Vagina (tissue), 2 donors: Measurements from ENCODE around the gene CLPSL2. TPM values are rescaled to one million over a fixed set of nuclear protein-coding genes. Genes with fewer than 3 reads are reported as not detected.

Experiments
- DNase-seq, 2 donors: peaks; one replicate each; pipeline ENCODE4 v3.0.0-alpha.2; 2017; ENCODE audit errors: extremely low spot score in 2 of 2
- H3K27ac ChIP-seq: fragments of 200-600 bp; sonication (generic); one replicate; pipeline ENCODE4 v1.5.1; 2019
- H3K27me3 ChIP-seq: fragments of 200-600 bp; sonication (generic); one replicate; pipeline ENCODE4 v1.5.1; 2019
- H3K36me3 ChIP-seq, 2 donors: fragments of 200-600 bp; sonication (generic); one replicate each; pipeline ENCODE4 v1.5.1; 2017 to 2019
- H3K4me1 ChIP-seq: fragments of 200-600 bp; sonication (generic); one replicate; pipeline ENCODE4 v1.5.1; 2019
- H3K4me3 ChIP-seq, 2 donors: fragments of 200-600 bp; sonication (generic); 1 replicate in 1 of 2; 2 replicates in 1 of 2; pipeline ENCODE4 v1.5.1; 2016 to 2019
- H3K9me3 ChIP-seq: fragments of 200-600 bp; sonication (generic); one replicate; pipeline ENCODE4 v1.5.1; 2019
- POLR2A ChIP-seq, 2 donors: fragments of 450-650 bp; IDR thresholded peaks; one replicate each; pipeline ENCODE4 v1.6.1; 2017; ENCODE audit warnings: antibody characterized with exemption in 2 of 2, mild to moderate bottlenecking in 2 of 2, moderate library complexity in 2 of 2
- POLR2AphosphoS5 ChIP-seq, 2 donors: sonication (generic); formaldehyde crosslinking; IDR thresholded peaks; one replicate each; pipeline ENCODE4 v1.9.0; 2017; ENCODE audit warnings: antibody characterized with exemption in 2 of 2, mild to moderate bottlenecking in 2 of 2, low read depth in 1 of 2; ENCODE audit not compliant: insufficient read depth in 1 of 2
- intact Hi-C: fragments of 100-400 bp; cut with DNase I; formaldehyde crosslinking; loops from one replicate; pipeline ENCODE4 v1.15.1; 2023
- total RNA-seq: library from RNA; depleted of rRNA; stranded (reverse); fragments of >200 nt; gene quantifications from one replicate; pipeline ENCODE4 v1.2.3, GENCODE V29; 2016
- TF ChIP-seq, protein P1 (sequence below), 3 experiments: fragments of 450-650 bp in 2 of 3; fragments of 200-600 bp in 1 of 3; sonication (generic) in 1 of 3; IDR thresholded peaks; one replicate each; pipeline ENCODE4 v1.5.1; 2017 to 2019; ENCODE audit warnings: antibody characterized with exemption in 3 of 3, mild to moderate bottlenecking in 2 of 3, moderate library complexity in 2 of 3

Gene CLPSL2
- total RNA-seq, 1 donor from 2014 or later: not detected

DNA sequence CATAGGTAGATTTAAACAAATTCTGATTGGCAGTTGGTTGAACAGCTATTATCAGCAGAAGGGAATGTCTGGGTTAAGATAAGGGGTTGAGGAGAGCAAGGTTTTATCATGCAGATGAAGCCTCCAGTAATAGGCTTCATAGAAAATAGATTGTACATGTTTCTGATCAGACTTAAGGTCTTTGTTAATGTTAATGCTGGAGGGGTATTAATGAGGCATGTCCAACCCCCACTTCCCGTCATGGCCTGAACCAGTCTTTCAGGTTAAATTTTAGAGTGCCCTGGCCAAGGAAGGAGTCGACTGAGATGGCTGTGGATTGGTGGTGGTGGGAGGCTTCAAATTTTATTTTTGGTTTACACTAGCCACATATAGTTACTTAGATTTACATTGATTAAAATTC is 7.8 kb downstream of the CLPSL2 start:
- TF ChIP-seq POLR2AphosphoS5 (IDR thresholded peaks at IDR 0.05; ENCODE audit: insufficient read depth in 1 of 2, low read depth in 1 of 2): no peak
- Histone ChIP-seq H3K4me1 (no peaks in the 10 kb centered on the region), H3K4me3 (no peak overlapping the region), H3K27me3 (no peaks in the 10 kb centered on the region), H3K27ac (no peak overlapping the region), H3K36me3 (no peaks in the 10 kb centered on the region), H3K9me3 (no peaks in the 10 kb centered on the region)
- intact Hi-C loops: no loop called here
- DNase-seq: no peak

DNA sequence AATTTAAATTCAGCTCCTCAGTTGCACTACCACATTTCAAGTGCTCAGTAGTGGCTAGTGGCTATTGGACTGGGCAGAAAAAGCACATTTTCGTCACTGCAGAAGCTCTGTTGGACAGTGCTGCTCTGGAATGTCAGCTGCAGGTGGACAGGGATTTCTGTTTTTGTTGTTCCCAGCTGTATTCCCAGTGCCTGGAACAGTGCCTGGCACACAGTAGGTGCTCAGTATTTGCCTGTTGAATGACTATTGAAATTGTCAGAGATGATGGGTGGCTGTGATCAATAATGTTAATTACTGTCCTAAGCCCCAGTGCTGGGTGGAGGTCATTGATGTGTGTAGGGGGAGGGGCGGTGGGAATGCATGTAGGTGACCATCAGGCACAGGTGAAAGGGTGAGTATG is 9.9 kb downstream of the CLPSL2 start:
- Histone ChIP-seq H3K4me3 (no peak overlapping the region), H3K9me3 (no peaks in the 10 kb centered on the region), H3K36me3 (no peaks in the 10 kb centered on the region), H3K27ac (no peak overlapping the region), H3K27me3 (no peaks in the 10 kb centered on the region), H3K4me1 (no peaks in the 10 kb centered on the region)
- intact Hi-C loops: no loop called here
- TF ChIP-seq POLR2A (IDR thresholded peaks at IDR 0.05): no peak
- TF ChIP-seq POLR2AphosphoS5 (IDR thresholded peaks at IDR 0.05; ENCODE audit: insufficient read depth in 1 of 2, low read depth in 1 of 2): no peak
- TF ChIP-seq, protein P1, sequence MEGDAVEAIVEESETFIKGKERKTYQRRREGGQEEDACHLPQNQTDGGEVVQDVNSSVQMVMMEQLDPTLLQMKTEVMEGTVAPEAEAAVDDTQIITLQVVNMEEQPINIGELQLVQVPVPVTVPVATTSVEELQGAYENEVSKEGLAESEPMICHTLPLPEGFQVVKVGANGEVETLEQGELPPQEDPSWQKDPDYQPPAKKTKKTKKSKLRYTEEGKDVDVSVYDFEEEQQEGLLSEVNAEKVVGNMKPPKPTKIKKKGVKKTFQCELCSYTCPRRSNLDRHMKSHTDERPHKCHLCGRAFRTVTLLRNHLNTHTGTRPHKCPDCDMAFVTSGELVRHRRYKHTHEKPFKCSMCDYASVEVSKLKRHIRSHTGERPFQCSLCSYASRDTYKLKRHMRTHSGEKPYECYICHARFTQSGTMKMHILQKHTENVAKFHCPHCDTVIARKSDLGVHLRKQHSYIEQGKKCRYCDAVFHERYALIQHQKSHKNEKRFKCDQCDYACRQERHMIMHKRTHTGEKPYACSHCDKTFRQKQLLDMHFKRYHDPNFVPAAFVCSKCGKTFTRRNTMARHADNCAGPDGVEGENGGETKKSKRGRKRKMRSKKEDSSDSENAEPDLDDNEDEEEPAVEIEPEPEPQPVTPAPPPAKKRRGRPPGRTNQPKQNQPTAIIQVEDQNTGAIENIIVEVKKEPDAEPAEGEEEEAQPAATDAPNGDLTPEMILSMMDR (IDR thresholded peaks at IDR 0.05): no peak
- DNase-seq: no peak

DNA sequence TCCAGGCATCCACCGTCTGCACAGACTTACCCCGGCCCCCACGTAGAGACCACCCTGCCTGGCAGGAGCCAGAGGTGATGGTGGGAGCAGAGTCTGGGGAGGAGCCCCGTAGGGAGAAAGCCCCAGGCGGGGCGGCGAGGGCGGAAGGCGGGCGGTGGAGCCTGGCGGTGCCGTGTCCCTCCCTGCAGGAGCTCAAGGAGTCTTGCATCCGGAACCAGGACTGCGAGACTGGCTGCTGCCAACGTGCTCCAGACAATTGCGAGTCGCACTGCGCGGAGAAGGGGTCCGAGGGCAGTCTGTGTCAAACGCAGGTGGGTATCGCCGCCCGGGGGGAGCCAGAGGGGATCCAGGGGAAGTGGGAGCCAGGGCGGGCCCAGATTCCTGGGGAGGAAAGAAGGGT is 10.4 kb downstream of the CLPSL2 start:
- no peaks in the 10 kb centered on the region for H3K27me3 ChIP-seq
- no peaks in the 10 kb centered on the region for H3K36me3 ChIP-seq
- H3K4me1 ChIP-seq: no peaks in the 10 kb centered on the region
- no peaks in the 10 kb centered on the region for H3K9me3 ChIP-seq
- no peak for TF ChIP-seq POLR2A (IDR thresholded peaks at IDR 0.05)
- no peak for TF ChIP-seq POLR2AphosphoS5 (IDR thresholded peaks at IDR 0.05; ENCODE audit: insufficient read depth in 1 of 2, low read depth in 1 of 2)
- TF ChIP-seq, protein P1 (IDR thresholded peaks at IDR 0.05): no peak
- intact Hi-C loops: loop anchor here (1.0 kb wide), 1 partner anchor 11 kb away; no protein-coding TSS in a partner anchor
- H3K27ac ChIP-seq: no peak overlapping the region
- no peak for DNase-seq
- no peak overlapping the region for H3K4me3 ChIP-seq

DNA sequence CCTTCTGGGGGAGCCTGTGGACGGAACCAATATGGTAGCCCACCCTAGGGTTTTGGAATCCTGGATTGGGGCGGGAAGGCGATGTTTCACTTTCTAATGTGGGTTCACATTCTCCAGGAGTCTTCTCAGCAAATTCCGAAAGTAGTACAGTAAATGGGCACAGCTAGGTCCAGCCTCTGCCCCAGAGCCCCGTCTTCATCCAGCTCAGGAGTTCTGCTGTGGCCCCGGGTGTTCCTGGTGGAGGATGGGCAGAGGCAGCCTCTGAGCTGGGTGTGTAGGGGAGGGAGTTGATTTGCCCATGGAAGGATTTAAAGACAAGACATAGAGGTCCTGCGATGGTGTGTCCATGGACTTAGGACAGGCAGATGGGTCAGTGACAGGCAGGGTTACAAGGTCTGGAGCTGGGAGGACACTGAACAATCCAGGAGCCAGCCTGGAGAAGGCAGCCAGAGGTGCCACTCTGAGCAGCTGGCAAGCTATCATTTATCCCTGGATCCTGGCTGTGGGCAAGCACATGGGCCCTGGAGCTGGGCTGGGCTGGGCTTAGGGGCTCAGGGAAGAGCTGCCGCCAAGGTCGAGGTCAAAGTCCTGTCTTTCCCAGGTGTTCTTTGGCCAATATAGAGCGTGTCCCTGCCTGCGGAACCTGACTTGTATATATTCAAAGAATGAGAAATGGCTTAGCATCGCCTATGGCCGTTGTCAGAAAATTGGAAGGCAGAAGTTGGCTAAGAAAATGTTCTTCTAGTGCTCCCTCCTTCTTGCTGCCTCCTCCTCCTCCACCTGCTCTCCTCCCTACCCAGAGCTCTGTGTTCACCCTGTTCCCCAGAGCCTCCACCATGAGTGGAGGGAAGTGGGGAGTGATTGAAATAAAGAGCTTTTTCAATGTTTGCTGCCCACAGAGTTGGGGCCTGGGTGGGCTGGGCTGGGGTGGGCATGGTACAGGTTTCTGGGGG is 11.1 kb downstream of the CLPSL2 start:
- H3K4me3 ChIP-seq: no peak overlapping the region
- H3K27ac ChIP-seq: no peak overlapping the region
- H3K4me1 ChIP-seq: no peaks in the 10 kb centered on the region
- H3K36me3 ChIP-seq: no peaks in the 10 kb centered on the region
- no peak for DNase-seq
- intact Hi-C loops: loop anchor here (1.0 kb wide), 1 partner anchor 11 kb away; no protein-coding TSS in a partner anchor
- TF ChIP-seq, protein P1 (IDR thresholded peaks at IDR 0.05): no peak
- TF ChIP-seq POLR2A (IDR thresholded peaks at IDR 0.05): no peak
- no peak for TF ChIP-seq POLR2AphosphoS5 (IDR thresholded peaks at IDR 0.05; ENCODE audit: insufficient read depth in 1 of 2, low read depth in 1 of 2)
- no peaks in the 10 kb centered on the region for H3K9me3 ChIP-seq
- no peaks in the 10 kb centered on the region for H3K27me3 ChIP-seq

DNA sequence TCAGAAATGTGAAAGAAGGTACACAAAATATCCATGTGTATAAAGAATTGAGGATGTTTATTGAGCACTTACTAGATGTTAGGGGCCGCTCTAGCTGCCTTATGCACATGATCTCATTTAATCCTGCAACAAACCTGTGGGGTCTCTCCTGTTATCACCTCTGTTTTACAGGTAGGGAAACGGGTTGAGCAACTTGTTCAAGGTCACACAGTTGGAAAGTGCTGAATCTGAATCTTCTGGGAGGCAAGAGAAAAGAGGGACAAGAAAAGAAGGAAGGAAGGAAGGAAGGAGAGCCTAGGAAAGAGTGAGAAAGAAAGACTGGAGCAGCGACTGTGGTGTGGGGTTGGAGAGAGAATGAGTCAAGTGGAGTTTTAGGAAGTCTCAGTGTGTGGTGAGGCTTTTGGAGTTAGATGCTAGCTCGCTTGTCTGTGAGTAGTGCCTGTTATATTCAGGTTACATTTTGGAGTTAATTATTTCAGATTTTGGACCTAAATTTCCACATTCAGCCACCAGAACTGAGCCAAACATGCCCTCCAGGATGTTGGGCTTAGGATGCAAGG is 12.1 kb downstream of the CLPSL2 start:
- Histone ChIP-seq H3K36me3 (no peaks in the 10 kb centered on the region), H3K4me3 (no peak overlapping the region), H3K27me3 (no peaks in the 10 kb centered on the region), H3K27ac (no peak overlapping the region), H3K9me3 (no peaks in the 10 kb centered on the region), H3K4me1 (no peaks in the 10 kb centered on the region)
- TF ChIP-seq POLR2A (IDR thresholded peaks at IDR 0.05): no peak
- intact Hi-C loops: no loop called here
- no peak for DNase-seq

DNA sequence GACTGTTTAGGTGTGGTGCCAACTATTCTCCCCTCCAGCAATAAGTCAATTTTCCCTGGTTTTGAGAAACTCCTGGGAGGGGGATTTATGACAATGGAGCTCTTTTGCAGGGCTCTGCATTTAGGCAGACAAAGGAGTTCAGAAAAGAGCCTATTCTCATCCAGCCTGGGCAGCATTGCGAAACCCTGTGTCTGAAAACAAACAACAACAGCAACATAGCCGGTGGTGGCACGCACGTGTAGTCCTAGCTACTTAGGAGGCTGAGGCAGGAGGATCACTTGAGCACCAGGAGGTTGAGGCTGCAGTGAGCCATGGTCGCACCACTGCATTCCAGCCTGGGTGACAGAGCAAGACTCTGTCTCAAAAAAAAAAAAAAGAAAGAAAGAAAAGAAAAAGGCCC is 14.3 kb downstream of the CLPSL2 start:
- intact Hi-C loops: no loop called here
- H3K27me3 ChIP-seq: no peaks in the 10 kb centered on the region
- DNase-seq: no peak
- no peaks in the 10 kb centered on the region for H3K36me3 ChIP-seq
- no peaks in the 10 kb centered on the region for H3K4me1 ChIP-seq
- H3K9me3 ChIP-seq: no peaks in the 10 kb centered on the region
- no peak overlapping the region for H3K4me3 ChIP-seq
- TF ChIP-seq POLR2A (IDR thresholded peaks at IDR 0.05): no peak
- TF ChIP-seq, protein P1 (IDR thresholded peaks at IDR 0.05): no peak
- no peak for TF ChIP-seq POLR2AphosphoS5 (IDR thresholded peaks at IDR 0.05; ENCODE audit: insufficient read depth in 1 of 2, low read depth in 1 of 2)
- H3K27ac ChIP-seq: no peak overlapping the region
